ENCODE data around the gene NPIPA2. TPM values are rescaled to one million over a fixed set of nuclear protein-coding genes. Genes with fewer than 3 reads are reported as not detected.
"Not testable (repeated sequence)": the region's sequence is repeated elsewhere in the genome, so short reads cannot be mapped to it uniquely, and the experiment has no call there.

Gene NPIPA2
- total RNA-seq, 2 donors from 2014 or later = 3.6 to 4.2 TPM

DNA sequence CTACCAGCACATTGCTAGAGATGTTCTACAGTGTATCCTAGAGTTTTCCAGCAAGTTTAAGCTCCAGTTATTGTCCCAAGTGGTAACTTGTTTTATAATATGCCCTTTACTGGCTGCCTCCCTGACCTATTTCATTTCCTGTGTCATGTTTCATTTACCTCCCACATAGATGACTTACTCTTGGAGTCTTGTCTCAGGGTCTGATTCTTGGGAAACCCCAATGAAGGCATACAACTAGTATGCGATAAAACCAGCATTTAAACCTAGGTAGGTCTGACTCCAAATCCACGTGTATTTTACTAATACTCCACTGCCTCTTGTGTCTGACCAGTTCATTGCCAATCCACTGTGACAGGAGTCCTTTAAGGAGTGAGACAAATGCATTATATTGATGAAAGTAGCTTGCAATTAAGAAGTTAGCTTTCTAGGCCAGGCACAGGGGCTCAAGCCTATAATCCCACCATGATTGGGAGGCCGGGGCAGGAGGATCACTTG lies 64.9 kb downstream of the NPIPA2 start:
- ATAC-seq; intact Hi-C loops (cut with DNase I); DNase-seq: not testable (repeated sequence)

DNA sequence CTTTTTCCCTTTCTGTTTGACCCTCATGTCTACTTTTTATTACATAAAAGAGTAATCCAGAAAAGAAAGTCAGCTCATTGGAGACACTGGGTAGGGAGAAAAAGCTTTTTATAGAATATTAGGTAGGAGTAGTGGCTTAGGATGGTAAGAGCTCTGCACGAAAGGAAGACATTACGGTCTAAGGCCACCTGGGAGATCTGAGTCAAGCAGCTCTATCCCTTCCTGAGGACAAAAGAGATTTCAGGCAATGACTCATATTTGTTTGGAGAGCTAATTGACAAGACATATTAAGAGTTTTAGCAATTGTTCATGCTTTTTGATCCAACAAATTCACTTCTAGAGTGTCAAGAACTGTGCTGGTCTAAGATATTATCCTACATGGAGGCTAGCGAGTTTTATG lies 71.6 kb downstream of the NPIPA2 start:
- not testable (repeated sequence) for ATAC-seq, DNase-seq

More for the DNA sequence above, 71.6 kb downstream of the NPIPA2 start:
- intact Hi-C loops (cut with DNase I) = not testable (repeated sequence)

Other genes with a start within 250 kb of the NPIPA2 start
- 10 to 100 TPM; 17.3 to 18.9 TPM for gene PARN, start 112.3 kb upstream of the NPIPA2 start, total RNA-seq
- 10 to 100 TPM; 29.8 to 37.7 TPM for gene BFAR, start 109.6 kb upstream of the NPIPA2 start, total RNA-seq
- gene PLA2G10, start 48.2 kb upstream of the NPIPA2 start, total RNA-seq = not detected
- gene NPIPA3, start 39.1 kb upstream of the NPIPA2 start, total RNA-seq = 1 to 10 TPM in 1 of 2 donors, under 1 TPM in 1; 0.77 to 3.2 TPM
- gene NOMO1, start 91.2 kb downstream of the NPIPA2 start, total RNA-seq = 100 to 1,000 TPM; 141 to 183 TPM
- 10 to 100 TPM; 52.2 to 56.3 TPM for gene NPIPA1, start 194.9 kb downstream of the NPIPA2 start, total RNA-seq
- gene PDXDC1, start 232.5 kb downstream of the NPIPA2 start, total RNA-seq = 100 to 1,000 TPM in 1 of 2 donors, 10 to 100 TPM in 1; 73.8 to 103 TPM

Data from left cardiac atrium (tissue), 4 donors.